HG03196 (cell line): ENCODE data around the gene RNF4.
"Not testable (repeated sequence)": the region's sequence is repeated elsewhere in the genome, so short reads cannot be mapped to it uniquely, and the experiment has no call there.

Experiments used
- ATAC-seq: cut with Tn5 transposase; IDR thresholded peaks from one replicate; pipeline ENCODE4 v1.9.1; 2021; ENCODE audit not compliant: unreplicated experiment

The RNF4 gene

GRCh38 chr4:2485956-2486355 lies 17.1 kb downstream of the RNF4 start:
- no peak for ATAC-seq

- ATAC-seq: no peak
Observed at GRCh38 chr4:2486981-2487380, 18.1 kb downstream of the RNF4 start.

- ATAC-seq: peak; percentile 52
Observed at GRCh38 chr4:2487632-2488031, 18.7 kb downstream of the RNF4 start.

- no peak for ATAC-seq
Observed at GRCh38 chr4:2489081-2489805, 20.3 kb downstream of the RNF4 start.

GRCh38 chr4:2489841-2490552 lies 21.1 kb downstream of the RNF4 start:
- ATAC-seq: no peak

GRCh38 chr4:2492970-2493369 lies 24.1 kb downstream of the RNF4 start:
- no peak for ATAC-seq

GRCh38 chr4:2494992-2495391 lies 26.1 kb downstream of the RNF4 start:
- ATAC-seq: no peak

- ATAC-seq: no peak
Observed at GRCh38 chr4:2497324-2497723, 28.4 kb downstream of the RNF4 start.

- ATAC-seq: peak; percentile 68
Observed at GRCh38 chr4:2497931-2498330, 29.0 kb downstream of the RNF4 start.

- no peak for ATAC-seq
Observed at GRCh38 chr4:2500547-2500946, 31.6 kb downstream of the RNF4 start.

GRCh38 chr4:2501034-2501594 lies 32.2 kb downstream of the RNF4 start:
- ATAC-seq: no peak

- ATAC-seq: no peak
Observed at GRCh38 chr4:2503809-2504208, 34.9 kb downstream of the RNF4 start.

GRCh38 chr4:2507259-2507658 lies 38.4 kb downstream of the RNF4 start:
- no peak for ATAC-seq

GRCh38 chr4:2507855-2508254 lies 38.9 kb downstream of the RNF4 start:
- ATAC-seq: no peak

GRCh38 chr4:2510351-2511259 lies 41.7 kb downstream of the RNF4 start:
- ATAC-seq: no peak

- ATAC-seq: no peak
Observed at GRCh38 chr4:2511645-2512131, 42.8 kb downstream of the RNF4 start.

GRCh38 chr4:2512396-2513135 lies 43.7 kb downstream of the RNF4 start:
- no peak for ATAC-seq

GRCh38 chr4:2514193-2514592 lies 45.3 kb downstream of the RNF4 start:
- not testable (repeated sequence) for ATAC-seq

- not testable (repeated sequence) for ATAC-seq
Observed at GRCh38 chr4:2514944-2515343, 46.0 kb downstream of the RNF4 start.

GRCh38 chr4:2515830-2516550 lies 47.1 kb downstream of the RNF4 start:
- ATAC-seq: no peak
